GM12878 (cell line): ENCODE results near the gene FATE1. TPM values are rescaled to one million over a fixed set of nuclear protein-coding genes. Genes with fewer than 3 reads are reported as not detected.

Experiments
- ATAC-seq: fragments of 200-7000 bp; cut with Tn5 transposase; 3 replicates; pipeline ENCODE4 v1.9.1; 2020; ENCODE audit warnings: mild to moderate bottlenecking, moderate library complexity
- BruUV-seq: library from RNA; stranded (reverse); fragments of 400-500 nt; replicated peaks from 2 replicates; lab custom pipeline; 2021; lab: Mats Ljungman, UMichigan
- CTCF ChIA-PET: fragments of 300-600 bp; sonication (Branson Sonifier 250); formaldehyde crosslinking; extraction: SDS; loops from one replicate; lab custom pipeline; 2021; ENCODE audit warnings: inconsistent platforms; lab: Yijun Ruan, JAX
- POLR2A ChIA-PET: fragments of 350-600 bp; formaldehyde crosslinking; extraction: SDS; loops from one replicate; lab custom pipeline; 2021; ENCODE audit warnings: inconsistent platforms; lab: Charles Lee
- RAD21 ChIA-PET: fragments of 300-600 bp; sonication (Branson Sonifier 250); formaldehyde crosslinking; loops from one replicate; lab custom pipeline; 2023; ENCODE audit warnings: antibody characterized with exemption; ENCODE audit not compliant: unreplicated experiment; lab: Charles Lee
- SMC1A ChIA-PET: fragments of 300-600 bp; sonication (Branson Sonifier 250); formaldehyde crosslinking; loops from one replicate; lab custom pipeline; 2023; ENCODE audit not compliant: unreplicated experiment, uncharacterized antibody; lab: Charles Lee
- DNase-seq: peaks from one replicate; pipeline ENCODE4 v3.0.0-alpha.2; 2011; ENCODE audit warnings: low read depth, low spot score
- FAIRE-seq: peaks from 3 replicates; lab custom pipeline; 2011; peaks lifted over from hg19 to GRCh38; lab: Jason Lieb, UNC
- H2AFZ ChIP-seq: 2 replicates; pipeline ENCODE4 v1.6.0; 2011; ENCODE audit warnings: low read depth, low read length, control low read depth; ENCODE audit not compliant: control insufficient read depth
- H3K27ac ChIP-seq: 2 replicates; pipeline ENCODE4 v1.5.1; 2011; ENCODE audit warnings: control low read depth; ENCODE audit not compliant: control insufficient read depth, insufficient read depth
- H3K27me3 ChIP-seq, 2 experiments: replicated peaks in 1 of 2; 2 replicates each; pipeline versions ENCODE4 v1.6.0 to v1.6.1; 2011; ENCODE audit warnings: low read length in 1 of 2; ENCODE audit not compliant: control insufficient read depth in 2 of 2, insufficient read depth in 2 of 2
- H3K36me3 ChIP-seq, 2 experiments: 2 replicates each; pipeline ENCODE4 v1.5.1; 2011; ENCODE audit warnings: low read length in 1 of 2; ENCODE audit not compliant: control insufficient read depth in 2 of 2, insufficient read depth in 2 of 2
- H3K4me1 ChIP-seq: 2 replicates; pipeline ENCODE4 v1.6.1; 2011; ENCODE audit warnings: mild to moderate bottlenecking, low read length, moderate library complexity, mixed read lengths; ENCODE audit not compliant: control insufficient read depth, insufficient read depth
- H3K4me2 ChIP-seq: 2 replicates; pipeline ENCODE4 v1.6.0; 2011; ENCODE audit warnings: control low read depth; ENCODE audit not compliant: control insufficient read depth, insufficient read depth
- H3K4me3 ChIP-seq: fragments of 200-600 bp; sonication (generic); 2 replicates; pipeline ENCODE4 v1.5.1; 2016
- H3K79me2 ChIP-seq: 2 replicates; pipeline ENCODE4 v1.6.0; 2011; ENCODE audit warnings: low read length; ENCODE audit not compliant: control insufficient read depth, insufficient read depth
- H3K9ac ChIP-seq: 2 replicates; pipeline ENCODE4 v1.8.0; 2011; ENCODE audit warnings: low read length, control low read depth, mixed read lengths; ENCODE audit not compliant: control insufficient read depth, insufficient read depth
- H3K9me3 ChIP-seq: replicated peaks from 3 replicates; pipeline ENCODE4 v1.5.1; 2011; ENCODE audit warnings: mild to moderate bottlenecking, low read length; ENCODE audit not compliant: control insufficient read depth, insufficient read depth
- H4K20me1 ChIP-seq: 2 replicates; pipeline ENCODE4 v1.6.0; 2011; ENCODE audit not compliant: control insufficient read depth, insufficient read depth
- CREM ChIP-seq: IDR thresholded peaks from 2 replicates; pipeline ENCODE4 v1.6.1; 2014; ENCODE audit warnings: antibody characterized with exemption, low read depth
- NR2F1 ChIP-seq: fragments of 450-650 bp; conservative IDR thresholded peaks from 2 replicates; pipeline ENCODE4 v1.6.1; 2017; ENCODE audit warnings: mild to moderate bottlenecking
- RBBP5 ChIP-seq: fragments of 200-600 bp; sonication (generic); conservative IDR thresholded peaks from 2 replicates; pipeline ENCODE4 v1.6.1; 2016
- WGBS: methylation state at CpG from one replicate; pipeline ENCODE4 v1.1.6; 2016; ENCODE audit warnings: low lambda C conversion rate; ENCODE audit not compliant: insufficient replicate concordance, insufficient coverage; ENCODE audit errors: missing lambda C conversion rate; 5-methylcytosine and 5-hydroxymethylcytosine counted together
- in situ Hi-C: fragments of 300-500 bp; cut with MboI; formaldehyde crosslinking; loops from 9 replicates; pipeline ENCODE4 v1.14.3; 2018; ENCODE audit warnings: mixed read lengths
- intact Hi-C: fragments of 100-400 bp; cut with micrococcal nuclease; formaldehyde crosslinking; loops from one replicate; pipeline ENCODE4 v1.14.2; 2022; ENCODE audit not compliant: unreplicated experiment
- polyA plus RNA-seq, 11 experiments: library from polyadenylated mRNA; depleted of rRNA in 4 of 11; unstranded in 6 of 11; stranded (reverse) in 5 of 11; fragments of >200 nt; fragmentation: Nextera tagmentation in 4 of 11; fragmentation: Illumina TruSeq in 1 of 11; extraction: Ambion mirVana in 4 of 11; extraction: Trizol in 1 of 11; gene quantifications; 1 replicate in 1 of 11; 2 replicates in 10 of 11; pipeline versions ENCODE4 v1.2.1 to v1.2.3, GENCODE V29; 2011 to 2016; ENCODE audit warnings: inconsistent platforms in 2 of 11, missing spikeins in 2 of 11, low read depth in 1 of 11
- total RNA-seq, 4 experiments: library from RNA; depleted of rRNA in 3 of 4; stranded (reverse); fragments of >200 nt in 3 of 4; fragmentation: Illumina TruSeq in 1 of 4; extraction: Trizol in 1 of 4; gene quantifications; 2 replicates each; pipeline versions ENCODE4 v1.2.1 to v1.2.3, GENCODE V29; 2013 to 2021
- TF ChIP-seq, protein P1 (sequence below): fragments of 450-650 bp; IDR thresholded peaks from 2 replicates; pipeline ENCODE4 v1.6.1; 2017; ENCODE audit warnings: mild to moderate bottlenecking, moderate library complexity

FATE1 gene
- total and polyA plus RNA-seq, 10 of the 15 experiments (the other 5 are each of a cell fraction or from before 2014, with no cell fraction given): 0.26 to 0.28 TPM; not detected in 8

GRCh38 chrX:151726751-151727150 lies 10.9 kb downstream of the FATE1 start:
- TF ChIP-seq CREM (no peak), RBBP5 (no peak), NR2F1 (no peak)
- TF ChIP-seq, protein P1, sequence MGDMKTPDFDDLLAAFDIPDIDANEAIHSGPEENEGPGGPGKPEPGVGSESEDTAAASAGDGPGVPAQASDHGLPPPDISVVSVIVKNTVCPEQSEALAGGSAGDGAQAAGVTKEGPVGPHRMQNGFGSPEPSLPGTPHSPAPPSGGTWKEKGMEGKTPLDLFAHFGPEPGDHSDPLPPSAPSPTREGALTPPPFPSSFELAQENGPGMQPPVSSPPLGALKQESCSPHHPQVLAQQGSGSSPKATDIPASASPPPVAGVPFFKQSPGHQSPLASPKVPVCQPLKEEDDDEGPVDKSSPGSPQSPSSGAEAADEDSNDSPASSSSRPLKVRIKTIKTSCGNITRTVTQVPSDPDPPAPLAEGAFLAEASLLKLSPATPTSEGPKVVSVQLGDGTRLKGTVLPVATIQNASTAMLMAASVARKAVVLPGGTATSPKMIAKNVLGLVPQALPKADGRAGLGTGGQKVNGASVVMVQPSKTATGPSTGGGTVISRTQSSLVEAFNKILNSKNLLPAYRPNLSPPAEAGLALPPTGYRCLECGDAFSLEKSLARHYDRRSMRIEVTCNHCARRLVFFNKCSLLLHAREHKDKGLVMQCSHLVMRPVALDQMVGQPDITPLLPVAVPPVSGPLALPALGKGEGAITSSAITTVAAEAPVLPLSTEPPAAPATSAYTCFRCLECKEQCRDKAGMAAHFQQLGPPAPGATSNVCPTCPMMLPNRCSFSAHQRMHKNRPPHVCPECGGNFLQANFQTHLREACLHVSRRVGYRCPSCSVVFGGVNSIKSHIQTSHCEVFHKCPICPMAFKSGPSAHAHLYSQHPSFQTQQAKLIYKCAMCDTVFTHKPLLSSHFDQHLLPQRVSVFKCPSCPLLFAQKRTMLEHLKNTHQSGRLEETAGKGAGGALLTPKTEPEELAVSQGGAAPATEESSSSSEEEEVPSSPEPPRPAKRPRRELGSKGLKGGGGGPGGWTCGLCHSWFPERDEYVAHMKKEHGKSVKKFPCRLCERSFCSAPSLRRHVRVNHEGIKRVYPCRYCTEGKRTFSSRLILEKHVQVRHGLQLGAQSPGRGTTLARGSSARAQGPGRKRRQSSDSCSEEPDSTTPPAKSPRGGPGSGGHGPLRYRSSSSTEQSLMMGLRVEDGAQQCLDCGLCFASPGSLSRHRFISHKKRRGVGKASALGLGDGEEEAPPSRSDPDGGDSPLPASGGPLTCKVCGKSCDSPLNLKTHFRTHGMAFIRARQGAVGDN: no peak
- Histone ChIP-seq H4K20me1 (no peaks in the 10 kb centered on the region), H3K27me3 (no peaks in the 10 kb centered on the region), H3K4me1 (no peaks in the 10 kb centered on the region), H3K4me3 (no peak overlapping the region), H3K9ac (no peak overlapping the region), H2AFZ (no peak overlapping the region), H3K9me3 (no peaks in the 10 kb centered on the region), H3K36me3 (no peaks in the 10 kb centered on the region), H3K27ac (no peak overlapping the region), H3K79me2 (no peaks in the 10 kb centered on the region), H3K4me2 (no peak overlapping the region)
- no TSS peak for BruUV-seq
- DNase-seq (no peak), FAIRE-seq (no peak), ATAC-seq (no peak)
- ChIA-PET RAD21 (no interaction called here), SMC1A (no interaction called here), POLR2A (no interaction called here), CTCF (interaction anchor here (1.0 kb wide), 1 partner anchor 22 kb away, joined by 3 read pairs; no protein-coding TSS in a partner anchor)
- in situ Hi-C loops (no loop called here), intact Hi-C loops (no loop called here)
- 2% methylated on average over 5 of the region's 5 CpGs for WGBS
